ENCODE measurements around the gene KIRREL3. TPM values are rescaled to one million over a fixed set of nuclear protein-coding genes. Genes with fewer than 3 reads are reported as not detected.

Gene KIRREL3
- total and polyA plus RNA-seq, 2 of the 8 experiments (the other 6 are each of a cell fraction or from before 2014, with no cell fraction given) = 0.29 to 0.32 TPM

DNA sequence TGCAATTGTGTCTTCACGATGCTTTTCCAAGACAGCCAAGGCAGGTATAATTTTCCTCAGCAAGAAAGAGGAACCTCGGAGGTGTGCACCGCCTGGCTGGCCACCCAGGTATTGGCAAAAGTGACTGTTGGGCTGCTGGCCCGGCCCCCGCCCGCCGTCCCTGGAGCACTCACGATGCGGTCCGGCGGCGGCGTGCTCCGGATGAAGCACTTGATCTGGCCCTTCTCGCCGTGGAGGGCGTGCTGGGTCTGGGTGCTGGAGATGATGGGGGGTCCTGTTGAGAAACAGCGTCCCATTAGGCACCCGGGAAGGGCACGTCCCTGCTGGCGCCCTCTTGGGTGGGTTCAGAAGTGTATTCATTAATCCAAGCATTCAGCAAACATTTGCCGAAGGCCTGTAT is 560.3 kb downstream of the KIRREL3 start:
- 86% methylated on average over 22 of the region's 22 CpGs; no CpG with 5 or more reads in 1 of the 2 experiments for WGBS, 2 experiments (ENCODE audit: extremely low coverage in 1 of 2, insufficient coverage in 1 of 2, insufficient read length in 1 of 2, insufficient replicate concordance in 2 of 2, low coverage in 1 of 2, low lambda C conversion rate in 2 of 2, missing lambda C conversion rate in 1 of 2)
- H3K27ac ChIP-seq (ENCODE audit: low read depth, low read length) = no peak overlapping the region
- H3K18ac ChIP-seq (ENCODE audit: extremely low read depth, low read length) = no peak overlapping the region
- no peak overlapping the region for H3K56ac ChIP-seq (replicated peaks; ENCODE audit: insufficient read length, low read depth, low read length)
- POLR2A ChIA-PET (ENCODE audit: partially characterized antibody) = interaction anchor here (1.4 kb wide), 1 partner anchor 40 kb away, joined by 3 read pairs; no protein-coding TSS in a partner anchor
- no peak for FAIRE-seq
- H2BK20ac ChIP-seq (ENCODE audit: low read length) = no peak overlapping the region
- H4K8ac ChIP-seq (ENCODE audit: extremely low read depth, insufficient read depth, low read length) = peak overlapping the region; percentile 65; the same call in 1 of the 2 replicates
- no peak overlapping the region for H3K4me3 ChIP-seq (ENCODE audit: extremely low read depth in 1 of 4, insufficient read depth in 2 of 4, low read depth in 3 of 4, low read length in 4 of 4)
- no peak overlapping the region for H2BK5ac ChIP-seq (ENCODE audit: low read depth, low read length)
- CTCF ChIA-PET (ENCODE audit: partially characterized antibody) = interaction anchor here (0.6 to 5.6 kb wide), 51 partner anchors 9 to 1578 kb away, joined by 3 to 54 read pairs (median 4); no protein-coding TSS in a partner anchor
- H3K14ac ChIP-seq (ENCODE audit: insufficient read length) = no peak overlapping the region
- no peak overlapping the region for H2BK15ac ChIP-seq (ENCODE audit: low read length)
- H4K91ac ChIP-seq (replicated peaks; ENCODE audit: insufficient read length, low read length) = no peak overlapping the region
- no peak overlapping the region for H3K9ac ChIP-seq (replicated peaks in 1 of 4; ENCODE audit: extremely low read depth in 1 of 4, low read depth in 3 of 4, low read length in 3 of 4)
- no peaks in the 10 kb centered on the region; a peak in 1 of 4 replicates for H3K79me2 ChIP-seq (ENCODE audit: control insufficient read depth in 1 of 2, insufficient read depth in 2 of 2, low read length in 2 of 2)
- H3K9me3 ChIP-seq (ENCODE audit: insufficient read depth in 2 of 2, low read depth in 1 of 2, low read length in 1 of 2) = no peaks in the 10 kb centered on the region
- H3K36me3 ChIP-seq (ENCODE audit: control insufficient read depth in 2 of 4, insufficient read depth in 4 of 4, low read length in 3 of 4) = no peaks in the 10 kb centered on the region
- H3K4ac ChIP-seq (replicated peaks; ENCODE audit: insufficient read length, low read depth, low read length) = no peak overlapping the region
- no peak overlapping the region for H2AK5ac ChIP-seq (ENCODE audit: low read depth, low read length)
- TF ChIP-seq BRCA1 (IDR thresholded peaks at IDR 0.05; ENCODE audit: low read depth, low read length) = no peak
- H3K23ac ChIP-seq (ENCODE audit: insufficient read length) = no peak overlapping the region
- no peak overlapping the region for H3K4me2 ChIP-seq (ENCODE audit: insufficient read depth in 1 of 2, low read depth in 2 of 2, low read length in 2 of 2)
- H3K23me2 ChIP-seq (ENCODE audit: low read depth, low read length) = 0 out of 2 replicates have a peak, but pooled peaks cover 3% of the 10 kb centered on the region
- peaks cover 2% of the 10 kb centered on the region; the same call in 1 of the 2 replicates for H3K79me1 ChIP-seq (ENCODE audit: low read depth, low read length)
- H2BK120ac ChIP-seq (replicated peaks; ENCODE audit: low read depth, low read length) = no peak overlapping the region
- H2AFZ ChIP-seq (ENCODE audit: low read length) = no peak overlapping the region
- H3K4me1 ChIP-seq (replicated peaks in 1 of 4; ENCODE audit: control insufficient read depth in 3 of 4, insufficient read depth in 4 of 4, low read length in 3 of 4) = peaks cover 8 to 11% (median 8%) of the 10 kb centered on the region in 4 experiments; a peak in 6 of 7 replicates
- H3K27me3 ChIP-seq (replicated peaks in 1 of 4; ENCODE audit: control insufficient read depth in 3 of 4, extremely low read depth in 1 of 4, insufficient read depth in 3 of 4, low read length in 3 of 4) = no peaks in the 10 kb centered on the region
- H4K5ac ChIP-seq (ENCODE audit: insufficient read length, low read depth, low read length) = no peak overlapping the region
- H2BK12ac ChIP-seq (ENCODE audit: low read depth, low read length) = 0 out of 2 replicates have a peak overlapping the region, but pooled peaks have one; percentile 3
- peaks cover 0 to 5% of the 10 kb centered on the region in 2 experiments for H4K20me1 ChIP-seq (replicated peaks in 1 of 2; ENCODE audit: control insufficient read depth in 1 of 2, insufficient read depth in 2 of 2, low read length in 2 of 2)
- DNase-seq (ENCODE audit: low read depth in 1 of 2, low spot score in 2 of 2) = no peak

Measured in H1 (cell line).